Measurements from ENCODE around the gene PRSS21.

Gene PRSS21

GRCh38 chr16:2867661-2867986 is 50.6 kb downstream of the PRSS21 start:
- no peak for TF ChIP-seq ZFX (IDR thresholded peaks at IDR 0.05)

GRCh38 chr16:2867987-2868789 is 51.2 kb downstream of the PRSS21 start:
- TF ChIP-seq ZFX (IDR thresholded peaks at IDR 0.05) = no peak; the same call in 1 of the 2 replicates
- peak; percentile 98 for TF ChIP-seq CTCF (conservative IDR thresholded peaks at IDR 0.05)
- H3K27ac ChIP-seq = peak overlapping the region; percentile 82

More at GRCh38 chr16:2867661-2867986, 50.6 kb downstream of the PRSS21 start:
- peak overlapping the region; percentile 82 for H3K27ac ChIP-seq
